Measurements from ENCODE around the gene ATF3. TPM values are rescaled to one million over a fixed set of nuclear protein-coding genes. Genes with fewer than 3 reads are reported as not detected.
A peak's percentile ranks its signal among the peaks of the same experiment; 100 is the strongest.

The ATF3 gene
- total RNA-seq, 4 donors from 2014 or later, result 10.0 to 38.0 (median 17.2) TPM

GRCh38 chr1:212665241-212666115 lies 56.9 kb downstream of the ATF3 start:
- Histone ChIP-seq H3K4me3 (peak overlapping the region; percentile 30 to 65 (median 50)), H3K27me3 (no peaks in the 10 kb centered on the region), H3K36me3 (no peaks in the 10 kb centered on the region), H3K27ac (peak overlapping the region; percentile 24 to 79 (median 61)), H3K9me3 (no peaks in the 10 kb centered on the region), H3K4me1 (peaks cover 0 to 17% (median 0%) of the 10 kb centered on the region in 4 donors)
- TF ChIP-seq CTCF (IDR thresholded peaks at IDR 0.05) (peak; percentile 79 to 94 (median 90)), POLR2A (IDR thresholded peaks at IDR 0.05) (no peak)
- peak; percentile 74 to 91 (median 90) for DNase-seq

- Histone ChIP-seq H3K27me3 (no peaks in the 10 kb centered on the region), H3K36me3 (no peaks in the 10 kb centered on the region), H3K4me1 (peaks cover 0 to 17% (median 0%) of the 10 kb centered on the region in 4 donors), H3K9me3 (no peaks in the 10 kb centered on the region), H3K4me3 (no peak overlapping the region), H3K27ac (no peak overlapping the region)
- TF ChIP-seq POLR2A (IDR thresholded peaks at IDR 0.05) (no peak), CTCF (IDR thresholded peaks at IDR 0.05) (no peak)
- DNase-seq, result no peak
Measured at GRCh38 chr1:212666116-212666775, 57.7 kb downstream of the ATF3 start.

- Histone ChIP-seq H3K27ac (peak overlapping the region; percentile 46 to 87 (median 59)), H3K4me1 (peaks cover 0 to 17% (median 0%) of the 10 kb centered on the region in 4 donors), H3K36me3 (no peaks in the 10 kb centered on the region), H3K27me3 (no peaks in the 10 kb centered on the region), H3K4me3 (no peak overlapping the region), H3K9me3 (no peaks in the 10 kb centered on the region)
- DNase-seq, result peak in 1 of 3 donors; percentile 57
- TF ChIP-seq POLR2A (IDR thresholded peaks at IDR 0.05), result no peak
- no peak for TF ChIP-seq CTCF (IDR thresholded peaks at IDR 0.05)
Measured at GRCh38 chr1:212667223-212668139, 58.9 kb downstream of the ATF3 start.

GRCh38 chr1:212668477-212668876 lies 59.9 kb downstream of the ATF3 start:
- H3K4me3 ChIP-seq, result no peak overlapping the region
- H3K9me3 ChIP-seq, result no peaks in the 10 kb centered on the region
- no peak for TF ChIP-seq POLR2A (IDR thresholded peaks at IDR 0.05)
- no peak for TF ChIP-seq CTCF (IDR thresholded peaks at IDR 0.05)
- H3K4me1 ChIP-seq, result peaks cover 0 to 17% (median 0%) of the 10 kb centered on the region in 4 donors
- DNase-seq, result no peak
- no peaks in the 10 kb centered on the region for H3K27me3 ChIP-seq
- H3K36me3 ChIP-seq, result no peaks in the 10 kb centered on the region
- peak overlapping the region in 3 of 4 donors; percentile 41 to 87 (median 52) for H3K27ac ChIP-seq

- no peak for DNase-seq
- no peaks in the 10 kb centered on the region for H3K36me3 ChIP-seq
- H3K27me3 ChIP-seq, result no peaks in the 10 kb centered on the region
- no peak overlapping the region for H3K4me3 ChIP-seq
- H3K4me1 ChIP-seq, result peaks cover 0 to 17% (median 0%) of the 10 kb centered on the region in 4 donors
- H3K27ac ChIP-seq, result no peak overlapping the region
- no peaks in the 10 kb centered on the region for H3K9me3 ChIP-seq
- TF ChIP-seq CTCF (IDR thresholded peaks at IDR 0.05) (no peak), POLR2A (IDR thresholded peaks at IDR 0.05) (no peak)
Measured at GRCh38 chr1:212669102-212669501, 60.5 kb downstream of the ATF3 start.
